GM19324 (cell line): Measurements from ENCODE around the gene GALNT2.

Experiments
- ATAC-seq: cut with Tn5 transposase; IDR thresholded peaks from one replicate; pipeline ENCODE4 v1.9.1; 2021; ENCODE audit warnings: mild to moderate bottlenecking, moderate library complexity; ENCODE audit not compliant: unreplicated experiment, low FRiP score

GALNT2 gene

GRCh38 chr1:230050973-230051735 lies 15.9 kb upstream of the GALNT2 start:
- no peak for ATAC-seq

GRCh38 chr1:230052018-230052417 lies 15.0 kb upstream of the GALNT2 start:
- ATAC-seq: no peak

GRCh38 chr1:230052665-230053064 lies 14.4 kb upstream of the GALNT2 start:
- no peak for ATAC-seq

DNA sequence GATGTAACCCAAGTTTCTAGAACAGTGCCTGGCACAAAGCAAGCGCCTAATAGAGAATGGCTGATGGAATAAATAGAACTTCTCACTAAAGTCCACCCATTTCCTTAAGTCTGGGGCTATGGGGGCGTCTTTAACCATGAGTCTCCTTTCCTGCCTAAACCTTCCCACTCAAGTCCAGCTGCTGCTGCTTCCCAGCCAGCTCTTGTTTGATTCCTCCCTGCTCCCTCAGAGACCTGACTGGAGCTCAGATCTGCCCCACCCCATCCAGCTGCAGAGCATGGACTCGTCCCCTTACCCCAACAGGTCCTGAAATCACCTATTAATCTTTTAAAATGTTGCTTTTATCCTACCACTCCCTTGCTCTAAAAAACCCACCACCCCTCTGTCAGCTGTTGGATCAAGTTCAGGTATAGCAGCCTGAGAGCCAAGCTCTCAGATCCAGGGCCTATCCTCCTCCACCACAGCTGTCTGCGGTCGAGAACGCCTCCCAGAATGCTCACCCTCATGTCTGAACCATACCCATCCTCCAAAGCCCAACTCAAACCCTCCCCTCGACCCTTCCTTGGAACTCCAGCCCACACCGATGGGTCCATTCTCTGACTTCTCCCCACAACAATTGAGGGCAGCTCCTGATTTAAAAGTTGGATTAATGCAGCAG lies 12.8 kb upstream of the GALNT2 start:
- no peak for ATAC-seq

DNA sequence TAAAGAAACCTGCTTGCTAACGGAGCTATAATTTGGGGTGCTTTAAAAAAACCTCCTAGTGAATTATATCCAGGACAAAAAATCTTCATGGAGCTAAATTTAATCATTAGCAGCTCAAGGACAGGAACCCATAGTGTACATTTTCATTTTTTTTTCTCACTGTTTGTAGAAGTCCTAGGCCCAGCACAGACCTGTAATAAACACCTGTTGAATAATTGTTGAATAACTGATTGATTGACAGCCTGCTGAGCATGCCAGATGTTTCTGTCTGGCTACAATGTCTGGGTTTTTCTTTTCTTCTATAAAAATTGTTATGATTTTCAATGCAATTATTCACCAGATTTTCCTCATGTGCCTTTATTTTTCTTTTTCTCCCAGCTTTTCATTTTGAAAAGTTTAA lies 10.9 kb upstream of the GALNT2 start:
- no peak for ATAC-seq

DNA sequence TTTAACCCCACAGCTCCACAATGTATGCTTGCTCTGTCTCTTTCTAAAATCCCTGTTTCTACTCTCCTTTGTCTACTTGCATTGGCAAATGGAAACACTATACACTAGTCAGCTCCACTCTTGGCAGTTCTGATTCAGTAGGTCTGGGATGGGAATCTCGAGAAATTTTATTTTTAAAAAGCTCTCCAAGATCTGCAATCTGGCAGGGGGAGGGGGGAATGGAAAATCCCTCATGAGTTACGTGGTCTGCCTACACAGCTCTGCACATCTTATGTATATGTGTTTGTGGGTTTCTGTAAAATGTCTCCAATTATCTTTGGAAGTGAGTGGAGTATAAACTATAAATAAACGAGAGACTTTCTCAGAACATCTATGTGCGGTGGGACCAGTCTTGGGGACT lies 9.9 kb upstream of the GALNT2 start:
- ATAC-seq: no peak

GRCh38 chr1:230057681-230058565 lies 9.1 kb upstream of the GALNT2 start:
- no peak for ATAC-seq

DNA sequence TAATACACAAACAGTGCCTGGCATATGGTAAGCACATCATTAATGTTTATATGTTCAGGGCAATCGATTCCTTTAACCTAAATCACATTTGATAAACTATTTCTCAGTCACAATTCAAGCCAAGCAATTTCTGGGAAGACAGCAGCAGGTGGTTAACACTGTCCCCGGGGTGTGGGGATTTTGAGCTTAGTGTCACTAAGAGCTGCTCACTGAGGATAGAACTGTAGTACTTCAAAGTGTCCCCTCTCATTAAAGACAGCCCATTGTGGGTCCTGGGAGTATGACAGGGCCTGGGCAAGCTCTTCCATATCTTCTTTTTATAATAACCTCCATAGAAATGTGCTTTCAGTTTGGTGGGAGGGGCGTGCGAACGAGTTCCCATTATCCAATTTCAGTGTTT lies 8.4 kb upstream of the GALNT2 start:
- no peak for ATAC-seq

GRCh38 chr1:230061801-230062200 lies 5.2 kb upstream of the GALNT2 start:
- no peak for ATAC-seq

DNA sequence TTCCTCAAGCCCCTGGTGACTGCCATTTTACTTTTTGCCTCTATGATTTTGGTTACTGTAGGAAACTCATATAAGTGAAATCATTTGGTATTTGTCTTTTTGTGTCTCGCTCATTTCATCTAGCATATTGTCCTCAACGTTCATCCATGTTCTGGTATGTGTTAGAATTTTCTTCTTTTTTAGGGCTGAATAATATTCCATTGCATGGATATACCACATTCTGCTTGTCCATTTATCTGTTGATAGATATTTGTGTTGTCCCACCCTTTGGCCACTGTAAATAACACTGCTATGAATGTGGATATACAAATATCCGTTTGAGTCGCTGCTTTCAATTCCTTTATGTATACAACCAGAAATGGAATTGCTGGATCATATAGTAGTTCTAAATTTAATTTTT lies 4.5 kb upstream of the GALNT2 start:
- no peak for ATAC-seq

DNA sequence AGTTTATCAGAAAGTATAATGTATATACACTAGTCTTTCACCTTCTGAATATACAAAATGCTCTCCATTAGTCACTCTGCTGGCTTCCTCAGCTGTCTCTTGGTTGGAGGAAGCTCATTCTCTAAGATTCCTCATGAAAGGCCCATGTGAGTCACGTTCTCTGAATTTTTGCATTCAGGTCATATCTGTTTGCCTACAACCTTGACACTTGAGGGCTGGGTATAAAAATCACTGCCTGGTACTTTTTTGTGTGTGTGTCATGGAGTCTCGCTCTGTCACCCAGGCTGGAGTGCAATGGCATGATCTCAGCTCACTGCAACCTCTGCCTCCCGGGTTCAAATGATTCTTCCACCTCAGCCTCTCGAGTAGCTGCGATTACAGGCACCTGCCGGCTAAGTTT lies 2.8 kb upstream of the GALNT2 start:
- no peak for ATAC-seq

GRCh38 chr1:230065161-230065560 lies 1.9 kb upstream of the GALNT2 start:
- ATAC-seq: no peak

GRCh38 chr1:230065571-230065970 lies 1.5 kb upstream of the GALNT2 start:
- no peak for ATAC-seq

DNA sequence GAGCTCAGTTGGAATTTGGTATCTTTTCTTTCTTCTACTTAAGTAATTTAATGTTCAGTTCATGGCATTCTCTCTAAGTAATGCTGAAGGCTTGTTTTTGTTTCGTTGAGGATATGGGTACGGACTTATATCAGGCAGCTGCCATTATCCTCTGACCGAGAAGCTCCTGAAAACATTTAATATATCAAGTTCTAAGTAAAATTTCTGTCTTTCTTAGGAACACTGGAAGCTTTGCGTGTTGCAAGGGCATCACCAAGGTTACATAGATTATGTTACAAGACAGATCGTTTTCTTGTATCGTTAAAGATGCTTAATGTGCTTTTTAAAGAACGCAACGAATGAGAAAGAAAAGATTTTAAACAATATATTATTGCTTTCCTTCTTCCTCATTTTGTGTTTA lies 1.0 kb upstream of the GALNT2 start:
- ATAC-seq: no peak

DNA sequence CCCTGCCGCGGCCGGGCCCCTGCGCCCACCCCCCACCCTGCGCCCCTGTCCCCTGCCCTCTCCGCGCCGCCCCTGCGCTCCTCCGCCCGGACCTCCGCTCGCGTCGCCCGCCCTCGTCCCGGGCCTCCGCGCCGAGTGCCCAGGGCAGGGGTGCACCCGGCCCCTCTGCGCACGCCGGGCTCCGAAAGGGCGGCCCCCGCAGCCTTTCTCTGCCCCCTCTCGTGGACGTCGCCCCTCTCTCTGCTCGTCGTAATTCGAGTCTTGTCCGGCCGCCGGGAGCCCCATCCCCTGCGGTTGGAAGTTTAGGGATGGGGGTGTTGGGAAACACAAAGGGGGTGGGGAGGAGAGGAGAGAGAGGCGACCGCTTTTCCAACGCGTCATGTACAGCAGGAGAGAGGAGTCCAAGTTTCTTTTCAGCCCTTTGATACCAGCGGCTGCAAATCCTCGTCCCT lies 407 bp downstream of the GALNT2 start:
- peak; percentile 36 for ATAC-seq

DNA sequence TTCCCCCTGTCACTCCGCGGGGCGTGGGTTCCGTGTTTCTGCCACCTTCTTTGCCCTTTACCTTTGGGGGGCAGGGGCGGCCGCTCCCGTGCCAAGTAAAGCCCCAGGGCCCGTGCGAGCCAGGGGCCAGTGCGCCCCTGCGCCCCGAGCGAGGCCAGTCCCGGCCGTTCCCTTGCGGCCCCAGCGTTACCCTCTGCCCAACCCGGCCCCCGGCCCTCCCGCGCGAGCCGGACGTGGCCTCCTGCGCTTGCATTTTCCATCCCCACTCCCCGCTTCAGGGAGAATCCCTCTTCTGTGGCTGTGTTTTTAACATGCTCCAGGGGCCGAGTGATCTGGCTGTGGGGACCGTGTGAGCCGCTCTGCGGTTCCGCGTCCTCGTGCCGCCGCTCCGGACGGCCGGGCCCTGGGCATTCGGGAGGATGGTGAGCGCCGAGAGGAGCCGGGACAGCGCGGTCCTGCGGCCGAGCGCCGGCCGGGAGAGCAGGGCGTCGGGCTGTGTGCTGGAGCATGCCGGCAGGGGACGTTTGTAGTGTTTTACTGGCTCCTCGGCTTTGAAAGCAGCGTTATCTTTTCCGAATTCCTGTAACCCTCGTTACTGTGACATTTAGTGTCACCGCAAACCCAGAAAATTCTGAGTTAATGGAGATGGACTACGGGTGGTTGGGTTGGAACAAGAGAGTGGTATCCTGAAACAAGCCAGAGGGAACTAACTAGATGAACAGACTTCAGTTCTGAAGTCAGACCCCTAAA lies 1.0 kb downstream of the GALNT2 start:
- ATAC-seq: no peak

- ATAC-seq: no peak
Measured at GRCh38 chr1:230068621-230068873, 1.5 kb downstream of the GALNT2 start.

DNA sequence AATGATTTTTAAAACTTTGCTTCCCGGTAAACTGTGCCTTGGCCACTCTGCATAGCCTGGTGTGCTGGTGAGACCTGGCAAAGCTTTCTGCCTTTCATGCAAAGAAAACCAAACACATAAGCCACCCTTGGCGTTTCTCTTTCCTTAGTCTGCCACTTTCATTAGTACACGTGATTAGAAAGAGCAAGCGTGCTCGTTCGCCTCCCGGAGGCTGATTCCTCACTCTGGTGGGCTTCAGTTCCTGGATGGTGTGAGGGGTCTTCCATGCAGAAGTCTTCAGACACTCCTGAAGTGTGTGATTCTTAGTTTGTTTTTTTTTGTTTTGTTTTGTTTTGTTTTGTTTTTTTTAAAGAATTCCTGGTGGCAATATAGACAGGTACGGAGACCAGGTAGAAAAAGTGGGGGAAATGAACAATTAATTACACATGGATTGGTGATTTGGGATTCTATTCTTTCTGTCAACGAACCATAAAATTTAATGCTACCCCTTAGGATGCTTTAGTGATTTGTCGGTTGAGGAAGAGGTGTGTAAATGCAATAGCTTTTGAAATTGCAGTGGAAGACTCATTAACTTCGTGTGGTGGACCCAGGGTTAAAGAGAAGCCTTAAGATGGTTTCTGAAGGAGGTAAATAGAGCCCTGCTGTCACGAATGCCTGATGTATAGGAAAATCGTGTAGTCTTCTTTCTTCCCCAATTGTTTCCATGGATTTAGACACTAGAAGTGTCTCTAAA lies 2.1 kb downstream of the GALNT2 start:
- ATAC-seq: no peak

DNA sequence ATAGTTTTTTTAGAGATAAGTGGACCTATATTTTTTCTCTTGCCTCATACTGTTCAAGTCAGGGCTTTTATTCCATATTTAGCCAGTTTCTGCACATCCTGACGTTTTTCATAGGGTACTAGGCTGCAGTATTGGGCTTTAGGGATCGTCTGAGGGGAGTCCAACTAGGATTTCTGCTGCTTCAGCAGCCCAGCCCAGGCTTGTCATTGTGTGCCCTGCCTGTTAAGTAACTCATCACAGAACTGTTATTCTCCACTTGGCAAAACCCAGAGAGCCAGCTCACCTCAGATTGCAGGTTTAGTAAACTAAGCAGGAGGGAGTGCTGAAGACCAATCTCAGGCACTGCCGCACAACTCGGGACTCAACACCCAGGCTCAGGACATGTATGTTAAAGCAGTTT lies 2.8 kb downstream of the GALNT2 start:
- no peak for ATAC-seq
